PC-3 (cell line): Measurements from ENCODE around the gene AAMP.

ENCODE experiments used
- EZH2 ChIP-seq: fragments of 300-600 bp; sonication (generic); IDR thresholded peaks from one replicate; pipeline ENCODE4 v1.6.1; 2017; ENCODE audit warnings: antibody characterized with exemption, mild to moderate bottlenecking, low read length; ENCODE audit not compliant: unreplicated experiment
- EZH2phosphoT487 ChIP-seq: fragments of 300-600 bp; sonication (generic); IDR thresholded peaks from 2 replicates; pipeline ENCODE4 v1.6.1; 2018; ENCODE audit warnings: mild to moderate bottlenecking, antibody characterized with exemption, low read length, borderline replicate concordance
- TF ChIP-seq, protein P1 (sequence below): fragments of 300-600 bp; sonication (generic); conservative IDR thresholded peaks from 2 replicates; pipeline ENCODE4 v1.5.1; 2017; ENCODE audit warnings: antibody characterized with exemption, low read depth, mild to moderate bottlenecking, low read length

GRCh38 chr2:218296200-218296599, 26.3 kb upstream of the AAMP start:
- TF ChIP-seq, protein P1, sequence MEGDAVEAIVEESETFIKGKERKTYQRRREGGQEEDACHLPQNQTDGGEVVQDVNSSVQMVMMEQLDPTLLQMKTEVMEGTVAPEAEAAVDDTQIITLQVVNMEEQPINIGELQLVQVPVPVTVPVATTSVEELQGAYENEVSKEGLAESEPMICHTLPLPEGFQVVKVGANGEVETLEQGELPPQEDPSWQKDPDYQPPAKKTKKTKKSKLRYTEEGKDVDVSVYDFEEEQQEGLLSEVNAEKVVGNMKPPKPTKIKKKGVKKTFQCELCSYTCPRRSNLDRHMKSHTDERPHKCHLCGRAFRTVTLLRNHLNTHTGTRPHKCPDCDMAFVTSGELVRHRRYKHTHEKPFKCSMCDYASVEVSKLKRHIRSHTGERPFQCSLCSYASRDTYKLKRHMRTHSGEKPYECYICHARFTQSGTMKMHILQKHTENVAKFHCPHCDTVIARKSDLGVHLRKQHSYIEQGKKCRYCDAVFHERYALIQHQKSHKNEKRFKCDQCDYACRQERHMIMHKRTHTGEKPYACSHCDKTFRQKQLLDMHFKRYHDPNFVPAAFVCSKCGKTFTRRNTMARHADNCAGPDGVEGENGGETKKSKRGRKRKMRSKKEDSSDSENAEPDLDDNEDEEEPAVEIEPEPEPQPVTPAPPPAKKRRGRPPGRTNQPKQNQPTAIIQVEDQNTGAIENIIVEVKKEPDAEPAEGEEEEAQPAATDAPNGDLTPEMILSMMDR, result no peak
- no peak for TF ChIP-seq EZH2phosphoT487
- TF ChIP-seq EZH2, result no peak
